ENCODE measurements around the gene TNFRSF14.
A peak's percentile ranks its signal among the peaks of the same experiment; 100 is the strongest.

TNFRSF14 gene

DNA sequence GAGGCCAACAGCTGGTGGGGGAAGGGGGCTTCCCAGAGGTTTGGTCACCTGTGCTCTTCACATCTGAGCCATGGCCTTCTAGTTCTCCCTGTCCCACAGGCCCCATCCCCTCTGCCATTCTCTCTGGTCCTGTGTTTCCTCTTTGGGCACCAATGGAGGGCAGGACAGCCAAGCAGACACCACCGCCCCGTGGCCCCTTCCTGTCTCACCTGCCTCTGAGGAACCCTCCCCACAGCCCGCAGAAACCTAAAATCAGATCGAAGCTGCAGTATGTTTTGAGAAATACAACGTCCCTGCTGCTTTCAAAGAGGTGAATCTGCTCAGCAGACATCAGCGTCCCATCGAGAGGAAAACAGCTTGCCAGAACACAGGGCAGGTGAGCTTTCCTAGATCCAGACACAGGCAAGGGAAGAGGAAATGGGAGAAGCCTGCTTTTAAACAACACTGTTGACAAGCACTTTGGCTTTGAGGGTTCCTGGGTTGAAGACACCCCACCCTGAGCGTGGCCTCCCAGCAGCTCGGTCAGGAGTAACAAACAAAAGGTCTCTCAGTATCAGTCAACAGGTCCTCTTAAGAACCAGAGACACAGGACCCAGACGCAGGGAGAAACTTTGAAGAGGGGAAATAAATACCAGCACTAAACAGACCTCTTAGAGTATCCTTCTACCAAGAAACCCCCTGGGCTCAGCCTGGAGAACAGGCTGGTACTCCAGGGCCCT lies 32.1 kb upstream of the TNFRSF14 start:
- Histone ChIP-seq H3K27me3 (ENCODE audit: control insufficient read depth, low read length) (peaks cover 24% of the 10 kb centered on the region), H3K4me2 (ENCODE audit: low read length) (peak overlapping the region; percentile 68), H3K27ac (ENCODE audit: low read depth, low read length) (no peak overlapping the region), H3K79me2 (ENCODE audit: control insufficient read depth, low read length) (peaks cover 48% of the 10 kb centered on the region), H3K4me3 (ENCODE audit: low read length) (no peak overlapping the region), H4K20me1 (ENCODE audit: control insufficient read depth, insufficient read depth, low read depth, low read length) (peaks cover 24% of the 10 kb centered on the region), H3K36me3 (ENCODE audit: control insufficient read depth, low read length) (peaks cover 37% of the 10 kb centered on the region), H3F3A (ENCODE audit: control insufficient read depth, insufficient read depth) (no peaks in the 10 kb centered on the region), H3K4me1 (ENCODE audit: control insufficient read depth, low read length) (peaks cover 23% of the 10 kb centered on the region), H3K9me2 (replicated peaks; ENCODE audit: control insufficient read depth, low read length) (no peaks in the 10 kb centered on the region), H3K9me3 (ENCODE audit: control insufficient read depth, insufficient read depth, low read length) (no peaks in the 10 kb centered on the region)
- TF ChIP-seq CTCF (IDR thresholded peaks at IDR 0.05; ENCODE audit: low read depth, low read length, poor library complexity, severe bottlenecking) (no peak), EZH2phosphoT487 (IDR thresholded peaks at IDR 0.05; ENCODE audit: borderline replicate concordance, low read length) (no peak)

GRCh38 chr1:2525572-2525919 lies 30.6 kb upstream of the TNFRSF14 start:
- no peaks in the 10 kb centered on the region for H3K9me2 ChIP-seq (replicated peaks; ENCODE audit: control insufficient read depth, low read length)
- peaks cover 34% of the 10 kb centered on the region for H3K27me3 ChIP-seq (ENCODE audit: control insufficient read depth, low read length)
- H3K79me2 ChIP-seq (ENCODE audit: control insufficient read depth, low read length): peaks cover 48% of the 10 kb centered on the region
- H3K4me2 ChIP-seq (ENCODE audit: low read length): peak overlapping the region; percentile 68
- H3K4me3 ChIP-seq (ENCODE audit: low read length): peak overlapping the region; percentile 81
- no peaks in the 10 kb centered on the region for H3F3A ChIP-seq (ENCODE audit: control insufficient read depth, insufficient read depth)
- no peak for TF ChIP-seq EZH2phosphoT487 (IDR thresholded peaks at IDR 0.05; ENCODE audit: borderline replicate concordance, low read length)
- peak; percentile 20 for TF ChIP-seq CTCF (IDR thresholded peaks at IDR 0.05; ENCODE audit: low read depth, low read length, poor library complexity, severe bottlenecking)
- peaks cover 24% of the 10 kb centered on the region for H4K20me1 ChIP-seq (ENCODE audit: control insufficient read depth, insufficient read depth, low read depth, low read length)
- no peaks in the 10 kb centered on the region for H3K9me3 ChIP-seq (ENCODE audit: control insufficient read depth, insufficient read depth, low read length)
- peaks cover 23% of the 10 kb centered on the region for H3K4me1 ChIP-seq (ENCODE audit: control insufficient read depth, low read length)
- H3K27ac ChIP-seq (ENCODE audit: low read depth, low read length): peak overlapping the region; percentile 7; the same call in 1 of the 2 replicates
- H3K36me3 ChIP-seq (ENCODE audit: control insufficient read depth, low read length): peaks cover 26% of the 10 kb centered on the region

DNA sequence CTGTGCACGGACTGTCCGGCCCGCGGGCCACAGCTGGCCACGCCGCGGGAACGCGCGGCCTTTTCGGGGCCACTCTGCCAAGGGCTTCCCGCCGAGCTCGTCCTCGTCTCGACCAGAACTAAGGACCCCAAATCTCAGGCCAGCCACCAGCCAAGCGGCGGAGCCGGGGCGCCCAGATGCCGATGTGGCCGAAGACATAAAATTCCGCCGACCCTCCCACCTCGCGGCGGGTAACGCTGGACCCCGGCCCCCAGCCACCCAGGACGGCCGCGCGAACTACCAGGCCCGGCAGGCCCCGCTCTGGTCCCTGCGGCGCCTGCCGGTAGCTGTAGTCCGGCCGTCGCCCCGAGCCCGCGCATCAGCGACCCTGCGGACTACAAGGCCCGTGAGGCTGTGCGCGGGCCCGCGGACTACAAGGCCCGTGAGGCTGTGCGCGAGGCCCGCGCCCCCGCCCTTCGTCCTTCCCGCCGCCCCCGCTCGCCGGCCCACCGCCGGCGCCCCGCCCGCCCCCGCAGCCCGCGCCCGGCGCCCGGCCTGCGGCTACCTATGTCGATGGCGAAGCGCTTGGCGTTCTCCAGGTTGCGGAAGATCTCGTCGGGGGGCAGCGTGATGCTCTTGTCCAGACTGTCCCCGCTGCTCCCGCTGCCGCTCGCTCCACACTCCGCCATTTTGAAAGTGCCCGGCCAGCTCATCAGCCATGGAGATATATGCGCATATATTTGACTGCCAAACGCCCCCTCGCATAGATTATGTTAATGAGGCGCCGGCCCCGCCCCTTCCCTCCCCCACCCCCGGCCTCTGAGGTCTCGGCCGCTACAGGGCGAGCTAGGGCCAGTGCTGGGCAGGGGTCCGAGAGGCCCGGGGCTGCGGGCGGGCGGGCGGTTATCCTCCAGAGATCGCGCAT lies 30.0 kb upstream of the TNFRSF14 start, which contains the start of gene PANK4:
TSS of gene PANK4 (minus strand) at position 677 of the 904 bp plus-strand sequence. CDS start at position 668, 9 bp downstream.
- Histone ChIP-seq H3K9me2 (replicated peaks; ENCODE audit: control insufficient read depth, low read length) (no peaks in the 10 kb centered on the region), H3K4me1 (ENCODE audit: control insufficient read depth, low read length) (peaks cover 23% of the 10 kb centered on the region), H3K27me3 (ENCODE audit: control insufficient read depth, low read length) (peaks cover 40% of the 10 kb centered on the region), H3F3A (ENCODE audit: control insufficient read depth, insufficient read depth) (no peaks in the 10 kb centered on the region), H3K36me3 (ENCODE audit: control insufficient read depth, low read length) (peaks cover 20% of the 10 kb centered on the region), H3K4me2 (ENCODE audit: low read length) (peak within 1 kb of the TSS; percentile 68), H3K9me3 (ENCODE audit: control insufficient read depth, insufficient read depth, low read length) (no peaks in the 10 kb centered on the region), H3K79me2 (ENCODE audit: control insufficient read depth, low read length) (peaks cover 48% of the 10 kb centered on the region), H3K27ac (ENCODE audit: low read depth, low read length) (peak within 1 kb of the TSS; percentile 7; the same call in 1 of the 2 replicates), H4K20me1 (ENCODE audit: control insufficient read depth, insufficient read depth, low read depth, low read length) (peaks cover 24% of the 10 kb centered on the region), H3K4me3 (ENCODE audit: low read length) (peak within 1 kb of the TSS; percentile 81)
- TF ChIP-seq EZH2phosphoT487 (IDR thresholded peaks at IDR 0.05; ENCODE audit: borderline replicate concordance, low read length) (no peak), CTCF (IDR thresholded peaks at IDR 0.05; ENCODE audit: low read depth, low read length, poor library complexity, severe bottlenecking) (no peak)

Data from DOHH2 (cell line).